Osteoblast (primary cell): ENCODE results near the gene KCNQ1. TPM values are rescaled to one million over a fixed set of nuclear protein-coding genes. Genes with fewer than 3 reads are reported as not detected.
A peak's percentile ranks its signal among the peaks of the same experiment; 100 is the strongest.

Source experiments
- DNase-seq: peaks from one replicate; pipeline ENCODE4 v3.0.0; 2011; ENCODE audit warnings: low spot score, mixed read lengths; ENCODE audit not compliant: insufficient read length; ENCODE audit errors: missing footprints
- H2AFZ ChIP-seq: 2 replicates; pipeline ENCODE4 v1.6.0; 2011; ENCODE audit warnings: mild to moderate bottlenecking, low read length
- H3K27ac ChIP-seq: 2 replicates; pipeline ENCODE4 v1.5.1; 2011; ENCODE audit warnings: mild to moderate bottlenecking, low read depth, low read length, moderate library complexity
- H3K27me3 ChIP-seq: 2 replicates; pipeline ENCODE4 v1.6.0; 2012; ENCODE audit warnings: mild to moderate bottlenecking, control low read depth, inconsistent platforms, low read length, moderate library complexity; ENCODE audit not compliant: insufficient read depth
- H3K36me3 ChIP-seq: 2 replicates; pipeline ENCODE4 v1.5.1; 2011; ENCODE audit warnings: mild to moderate bottlenecking, low read length, control low read depth, moderate library complexity; ENCODE audit not compliant: insufficient read depth
- H3K4me1 ChIP-seq: 2 replicates; pipeline ENCODE4 v1.5.1; 2011; ENCODE audit warnings: mild to moderate bottlenecking, low read length, control low read depth, moderate library complexity; ENCODE audit not compliant: insufficient read depth
- H3K4me2 ChIP-seq: 2 replicates; pipeline ENCODE4 v1.6.0; 2011; ENCODE audit warnings: mild to moderate bottlenecking, low read length; ENCODE audit not compliant: insufficient read depth
- H3K4me3 ChIP-seq: fragments of 200-600 bp; sonication (generic); 3 replicates; pipeline ENCODE4 v1.5.1; 2012; ENCODE audit warnings: mild to moderate bottlenecking, low read length, inconsistent platforms; ENCODE audit not compliant: insufficient read depth
- H3K79me2 ChIP-seq: 2 replicates; pipeline ENCODE4 v1.6.0; 2012; ENCODE audit warnings: mild to moderate bottlenecking, low read length, control low read depth, inconsistent platforms; ENCODE audit not compliant: insufficient read depth
- H3K9me3 ChIP-seq: 2 replicates; pipeline ENCODE4 v1.5.1; 2011; ENCODE audit warnings: low read depth, low read length, control low read depth
- H4K20me1 ChIP-seq: 2 replicates; pipeline ENCODE4 v1.6.0; 2012; ENCODE audit warnings: mild to moderate bottlenecking, low read length, control low read depth; ENCODE audit not compliant: insufficient read depth
- CTCF ChIP-seq: IDR thresholded peaks from 2 replicates; pipeline ENCODE4 v1.5.1; 2011; ENCODE audit warnings: mild to moderate bottlenecking, low read depth, low read length, moderate library complexity; ENCODE audit errors: extremely low read depth
- total RNA-seq: library from RNA; depleted of rRNA; stranded (reverse); fragments of >200 nt; gene quantifications from 2 replicates; pipeline ENCODE4 v1.2.3, GENCODE V29; 2012

KCNQ1 gene
- total RNA-seq, 1 donor = not detected

DNA sequence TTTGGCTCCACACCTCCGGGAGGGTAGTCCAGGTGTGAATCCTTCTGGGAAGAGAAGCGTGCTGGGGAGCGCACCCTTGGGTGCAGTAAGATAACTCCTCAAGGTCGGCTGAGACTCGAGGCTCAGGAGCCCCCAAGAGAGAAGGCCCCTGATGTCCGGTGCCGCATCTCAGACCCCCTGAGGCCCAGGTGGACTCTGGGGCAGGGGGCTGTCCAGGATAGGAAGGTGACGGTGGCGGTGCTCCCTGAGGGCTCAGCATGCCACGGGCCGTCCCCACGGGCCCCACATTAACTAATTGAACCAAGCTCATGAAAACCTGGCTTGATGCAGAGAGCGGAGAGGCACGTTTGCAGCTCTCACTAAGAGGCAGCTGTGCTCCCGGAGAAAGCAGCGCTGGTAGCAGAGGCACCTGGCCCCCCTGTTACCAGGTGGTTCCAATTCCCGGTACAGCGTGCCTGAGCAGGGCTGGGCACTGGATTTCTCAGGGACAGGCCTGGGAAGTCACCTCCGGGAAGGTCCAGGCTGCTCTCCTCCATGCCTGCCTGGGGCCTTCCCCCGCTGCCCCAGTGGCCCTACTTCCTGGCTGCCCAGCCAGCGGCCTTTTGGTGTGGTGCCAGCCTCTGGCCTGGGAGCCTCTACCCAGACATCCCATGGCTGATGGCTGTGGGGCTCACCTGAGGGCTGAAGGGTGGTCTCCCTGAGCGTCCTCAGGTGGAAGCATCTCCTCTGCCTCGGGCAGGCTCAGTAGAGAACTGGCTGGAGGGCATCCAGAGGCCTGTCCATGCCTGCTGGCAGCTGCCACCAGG is 1.1 kb downstream of the KCNQ1 start:
- no peak for TF ChIP-seq CTCF
- no peak overlapping the region for H2AFZ ChIP-seq
- no peaks in the 10 kb centered on the region for H3K4me1 ChIP-seq
- H3K79me2 ChIP-seq = no peaks in the 10 kb centered on the region
- H3K9me3 ChIP-seq = no peaks in the 10 kb centered on the region
- no peak overlapping the region for H3K27ac ChIP-seq
- H3K27me3 ChIP-seq = peaks cover 25% of the 10 kb centered on the region
- H3K4me3 ChIP-seq = no peak overlapping the region
- DNase-seq = peak; percentile 92
- H4K20me1 ChIP-seq = no peaks in the 10 kb centered on the region
- no peaks in the 10 kb centered on the region for H3K36me3 ChIP-seq
- no peak overlapping the region for H3K4me2 ChIP-seq

- Histone ChIP-seq H2AFZ (no peak overlapping the region), H3K36me3 (no peaks in the 10 kb centered on the region), H3K4me1 (no peaks in the 10 kb centered on the region), H3K27me3 (peaks cover 25% of the 10 kb centered on the region), H3K9me3 (no peaks in the 10 kb centered on the region), H4K20me1 (no peaks in the 10 kb centered on the region), H3K4me3 (no peak overlapping the region), H3K79me2 (no peaks in the 10 kb centered on the region), H3K27ac (no peak overlapping the region), H3K4me2 (no peak overlapping the region)
- no peak for TF ChIP-seq CTCF
- DNase-seq = peak; percentile 84
These were observed 1.9 kb downstream of the KCNQ1 start for GRCh38 chr11:2446590-2447252.

GRCh38 chr11:2447253-2447950 is 2.6 kb downstream of the KCNQ1 start:
- no peaks in the 10 kb centered on the region for H3K79me2 ChIP-seq
- no peaks in the 10 kb centered on the region for H3K36me3 ChIP-seq
- H3K27me3 ChIP-seq = peaks cover 21% of the 10 kb centered on the region

More at GRCh38 chr11:2447253-2447950, 2.6 kb downstream of the KCNQ1 start:
- H4K20me1 ChIP-seq = no peaks in the 10 kb centered on the region
- H2AFZ ChIP-seq = no peak overlapping the region
- no peak for TF ChIP-seq CTCF
- no peaks in the 10 kb centered on the region for H3K4me1 ChIP-seq
- no peak overlapping the region for H3K27ac ChIP-seq
- H3K9me3 ChIP-seq = no peaks in the 10 kb centered on the region
- DNase-seq = peak; percentile 50
- no peak overlapping the region for H3K4me3 ChIP-seq
- H3K4me2 ChIP-seq = no peak overlapping the region
